IPS-NIHi11 (cell line): ENCODE measurements around the gene CDAN1.
A peak's percentile ranks its signal among the peaks of the same experiment; 100 is the strongest.
"Not testable (repeated sequence)": the region's sequence is repeated elsewhere in the genome, so short reads cannot be mapped to it uniquely, and the experiment has no call there.

Experiments used
- DNase-seq: peaks from one replicate; pipeline ENCODE4 v3.0.0; 2012; ENCODE audit warnings: mixed read lengths, low spot score

Gene CDAN1

GRCh38 chr15:42736793-42737528 lies at the start of gene CDAN1:
CDAN1 (minus strand) TSS chr15:42737128; CDS start chr15:42737102, 26 bp downstream.
- DNase-seq: peak; percentile 100

DNA sequence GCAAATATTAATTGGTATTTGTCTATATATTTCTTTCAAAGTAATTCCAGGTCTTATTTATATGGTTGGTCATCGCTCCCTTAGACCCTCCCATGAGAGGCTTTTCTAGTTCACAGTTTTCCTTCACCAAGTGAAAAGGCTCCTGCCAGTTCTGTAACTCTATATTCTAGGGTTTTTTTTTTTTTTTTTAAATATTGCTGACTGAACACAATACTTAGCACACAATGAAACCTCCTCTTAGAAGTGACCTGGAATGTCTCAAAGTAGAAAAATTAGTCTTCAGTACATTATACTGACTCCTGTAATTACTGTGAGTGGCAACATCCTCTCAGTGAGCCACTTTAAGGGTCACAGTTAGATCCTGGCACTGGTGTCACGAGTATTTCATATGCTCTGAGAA lies 48.6 kb upstream of the CDAN1 start:
- DNase-seq: no peak

DNA sequence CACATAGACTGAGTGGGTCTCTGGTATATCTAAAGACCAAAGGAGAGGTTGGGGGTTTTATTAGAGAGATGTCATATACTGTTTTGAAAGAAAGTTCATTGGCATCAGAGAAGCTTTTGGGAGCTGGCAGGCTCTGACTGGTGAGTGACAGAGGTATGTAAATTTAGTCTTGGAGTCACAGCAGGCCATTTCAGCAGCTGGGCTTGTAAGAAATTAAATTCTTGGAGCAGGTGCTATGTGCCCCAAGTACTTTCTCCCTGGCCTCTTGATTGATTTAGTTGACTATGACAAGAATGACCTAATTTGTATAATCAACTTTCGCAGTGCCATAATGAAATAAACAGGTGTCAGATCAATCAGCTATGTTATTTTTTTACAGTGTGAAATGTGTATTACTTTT lies 47.8 kb upstream of the CDAN1 start:
- DNase-seq: no peak

DNA sequence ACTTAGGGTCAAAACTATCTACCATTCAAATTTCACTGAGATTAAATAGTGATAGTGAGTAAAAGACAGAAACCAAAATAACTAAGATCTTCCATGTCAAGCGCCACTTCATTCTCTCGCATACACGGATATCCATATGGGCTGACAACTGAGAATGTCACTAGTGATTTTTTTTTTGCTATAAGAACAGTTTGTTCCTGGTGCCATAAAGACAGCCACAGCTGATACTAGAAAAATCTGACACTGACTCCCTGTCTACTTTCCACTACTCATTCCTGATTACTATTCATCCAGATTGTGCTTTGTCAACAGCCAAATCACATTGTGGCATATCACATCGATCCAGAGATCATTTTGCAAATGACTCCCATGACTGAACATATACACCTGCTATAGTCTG lies 45.8 kb upstream of the CDAN1 start:
- no peak for DNase-seq

DNA sequence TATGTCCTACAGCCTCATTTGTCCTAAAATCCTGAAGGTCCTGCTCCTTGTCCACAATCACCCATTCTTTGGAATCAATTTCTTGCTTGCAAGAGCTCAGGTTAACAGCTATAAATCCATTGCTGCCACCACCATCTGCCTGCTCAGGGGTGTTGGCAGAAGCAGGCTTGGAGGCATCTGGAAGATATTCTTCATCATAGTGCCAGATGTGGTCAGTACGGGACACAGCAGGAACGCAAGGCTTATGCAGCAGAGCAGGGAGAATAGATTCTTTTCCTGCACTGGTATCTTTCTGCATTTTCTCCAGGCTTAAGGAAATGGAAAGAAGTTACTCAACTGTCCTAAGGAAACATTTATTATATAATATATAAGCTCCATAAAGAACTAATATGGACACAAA lies 38.5 kb upstream of the CDAN1 start:
- DNase-seq: no peak

- DNase-seq: no peak
Measured at GRCh38 chr15:42772901-42773300, 36.0 kb upstream of the CDAN1 start.

- DNase-seq: no peak
Measured at GRCh38 chr15:42772144-42772543, 35.2 kb upstream of the CDAN1 start.

- not testable (repeated sequence) for DNase-seq
Measured at GRCh38 chr15:42766109-42766508, 29.2 kb upstream of the CDAN1 start.

GRCh38 chr15:42764154-42764731 lies 27.3 kb upstream of the CDAN1 start:
- not testable (repeated sequence) for DNase-seq

DNA sequence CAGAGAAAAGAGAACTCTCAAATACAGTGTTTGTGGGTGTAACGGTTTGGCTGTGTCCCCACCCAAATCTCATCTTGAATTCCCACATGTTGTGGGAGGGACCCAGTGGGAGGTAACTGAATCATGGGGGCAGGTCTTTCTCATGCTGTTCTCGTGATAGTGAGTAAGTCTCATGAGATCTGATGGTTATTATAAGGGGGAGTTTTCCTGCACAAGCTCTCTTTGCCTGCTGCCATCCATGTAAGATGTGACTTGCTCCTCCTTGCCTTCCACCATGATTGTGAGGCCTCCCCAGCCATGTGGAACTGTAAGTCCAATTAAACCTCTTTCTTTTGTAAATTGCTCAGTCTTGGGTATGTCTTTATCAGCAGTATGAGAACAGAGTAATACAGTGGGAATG lies 24.9 kb upstream of the CDAN1 start:
- DNase-seq: not testable (repeated sequence)

DNA sequence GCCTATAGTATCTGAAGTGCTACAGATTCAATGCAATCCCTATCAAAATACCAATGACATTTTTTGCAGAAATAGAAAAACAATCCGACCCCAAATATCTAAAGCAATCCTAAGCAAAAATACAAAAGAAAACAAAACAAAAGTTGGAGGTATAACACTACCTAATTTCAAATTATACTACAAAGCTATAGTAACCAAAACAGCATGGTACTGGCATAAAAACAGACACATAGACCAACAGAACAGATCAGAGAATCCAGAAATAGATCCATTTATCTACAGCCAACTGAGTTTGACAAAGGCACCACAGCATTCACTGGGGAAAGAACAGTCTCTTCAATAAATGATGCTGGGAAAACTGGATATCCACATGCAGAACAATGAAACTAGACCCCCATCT lies 23.8 kb upstream of the CDAN1 start:
- no peak for DNase-seq

DNA sequence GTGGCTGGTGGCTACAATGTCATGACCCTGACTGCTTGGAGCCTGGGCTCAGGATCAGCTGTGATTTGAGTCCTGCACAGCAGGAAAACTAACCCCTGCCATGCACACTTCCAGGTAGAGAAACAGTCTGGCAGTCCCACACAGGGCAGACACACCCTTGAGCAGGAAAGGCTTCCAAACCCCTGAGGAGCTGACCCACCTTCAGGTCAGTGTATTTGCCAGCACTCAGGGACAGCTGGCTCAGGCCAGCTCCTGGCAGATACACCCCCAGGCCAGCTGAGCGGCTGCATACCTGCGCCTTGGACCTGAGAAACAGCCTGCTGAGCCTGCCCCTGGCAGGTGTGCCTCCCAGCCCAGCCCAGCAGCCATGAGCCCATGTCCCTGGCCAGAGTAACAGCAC lies 22.2 kb upstream of the CDAN1 start:
- peak; percentile 44 for DNase-seq

- no peak for DNase-seq
Measured at GRCh38 chr15:42750306-42750705, 13.4 kb upstream of the CDAN1 start.

DNA sequence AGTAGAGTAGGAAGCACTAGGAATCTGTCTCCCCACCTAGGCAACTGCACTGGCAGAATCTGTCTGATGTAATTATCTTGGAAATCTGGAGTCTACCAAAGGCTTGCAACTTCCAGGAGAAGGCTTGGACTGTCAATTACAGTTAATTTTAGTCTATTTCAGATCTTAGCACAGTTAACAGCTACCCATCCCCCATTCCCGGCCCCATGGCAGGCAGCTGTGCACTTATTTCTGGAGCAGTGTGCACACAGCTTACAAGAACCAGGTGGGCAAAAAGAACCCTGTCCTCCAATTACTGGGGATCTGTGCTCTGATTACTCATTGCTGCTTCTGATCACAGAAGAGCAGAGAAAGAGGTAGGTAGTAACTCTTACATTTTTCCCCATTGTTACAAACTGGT lies 12.3 kb upstream of the CDAN1 start:
- no peak for DNase-seq

DNA sequence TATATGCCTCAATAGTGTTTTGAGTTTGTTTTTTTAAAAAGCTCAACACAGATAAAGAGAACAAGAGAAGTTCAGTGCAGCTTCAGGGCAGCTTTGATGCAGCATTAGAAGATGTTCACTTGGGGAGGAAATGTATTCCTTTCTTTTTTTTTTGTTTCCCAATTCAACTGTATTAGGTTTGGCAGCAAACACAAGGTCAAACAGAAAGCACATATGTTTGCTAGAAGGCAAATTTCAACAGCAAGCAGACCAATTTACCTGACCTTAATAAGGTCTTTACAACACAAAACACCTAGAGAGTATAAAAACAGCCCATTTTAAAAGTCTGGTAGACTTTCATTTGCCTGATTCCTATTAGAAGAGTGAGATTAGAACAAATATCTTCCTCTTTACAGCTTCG lies 7.3 kb upstream of the CDAN1 start:
- DNase-seq: no peak

GRCh38 chr15:42742149-42742548 lies 5.2 kb upstream of the CDAN1 start:
- DNase-seq: no peak

DNA sequence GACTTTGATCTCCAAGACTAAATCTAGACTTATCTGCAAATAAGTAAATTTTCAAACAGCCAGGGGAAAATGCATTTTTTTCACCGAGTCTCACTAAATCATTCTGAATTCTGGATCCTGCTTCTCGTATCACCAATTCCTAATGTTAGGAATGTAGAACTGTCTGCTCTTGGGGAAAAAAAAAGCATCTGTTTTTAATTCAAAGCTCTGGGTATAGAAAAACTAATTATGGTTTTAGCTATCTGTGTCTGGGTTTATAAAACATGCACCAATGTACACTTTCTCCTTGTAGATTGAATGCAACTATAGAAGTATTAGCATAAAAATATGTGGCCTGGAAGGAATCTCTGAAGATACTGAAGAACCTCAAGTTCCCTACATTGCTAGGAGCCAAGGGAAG lies 4.8 kb upstream of the CDAN1 start:
- no peak for DNase-seq

GRCh38 chr15:42737529-42738328 lies 801 bp upstream of the CDAN1 start:
- no peak for DNase-seq

DNA sequence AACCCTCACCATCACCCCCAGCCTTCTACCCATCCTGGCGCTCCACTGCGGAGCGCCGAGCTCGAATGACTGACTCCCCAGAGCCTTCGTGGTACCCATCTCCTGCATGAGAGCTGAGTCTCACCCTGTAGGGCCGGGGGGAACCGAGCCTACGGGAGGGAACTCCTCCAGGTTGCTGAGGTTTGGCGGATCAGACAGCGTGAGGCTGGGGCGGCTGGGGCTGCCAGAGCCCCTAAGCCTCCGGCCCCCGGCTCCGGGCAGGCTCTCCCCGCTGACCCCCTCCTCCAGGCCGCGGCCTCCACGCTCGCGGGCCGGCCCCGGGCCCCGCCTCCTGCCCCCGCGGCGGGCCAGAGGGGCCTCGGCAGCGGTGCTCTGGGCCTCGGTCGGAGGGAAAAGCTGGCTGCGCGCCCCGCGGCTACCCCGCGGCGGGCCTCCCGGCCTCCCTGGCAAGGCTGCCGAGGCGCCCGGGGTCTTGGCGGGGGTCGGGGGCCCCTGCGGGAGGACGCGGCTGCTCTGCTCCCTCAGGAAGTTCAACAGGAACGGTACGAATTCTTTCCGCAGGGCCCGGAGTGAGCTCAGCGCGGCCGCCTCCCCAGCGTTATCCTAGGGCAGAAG lies 643 bp downstream of the CDAN1 start:
- DNase-seq: peak; percentile 75

- no peak for DNase-seq
Measured at GRCh38 chr15:42735382-42736165, 1.4 kb downstream of the CDAN1 start.

- DNase-seq: no peak
Measured at GRCh38 chr15:42734076-42734672, 2.8 kb downstream of the CDAN1 start.
